GM19239 (cell line): Measurements from ENCODE around the gene AP3D1.
A peak's percentile ranks its signal among the peaks of the same experiment; 100 is the strongest.

Experiments used
- DNase-seq: peaks from one replicate; pipeline ENCODE4 v3.0.0; 2011; ENCODE audit warnings: low spot score; ENCODE audit not compliant: insufficient read length
- FAIRE-seq: peaks from 2 replicates; lab custom pipeline; 2011; peaks lifted over from hg19 to GRCh38; lab: Jason Lieb, UNC

AP3D1 gene

DNA sequence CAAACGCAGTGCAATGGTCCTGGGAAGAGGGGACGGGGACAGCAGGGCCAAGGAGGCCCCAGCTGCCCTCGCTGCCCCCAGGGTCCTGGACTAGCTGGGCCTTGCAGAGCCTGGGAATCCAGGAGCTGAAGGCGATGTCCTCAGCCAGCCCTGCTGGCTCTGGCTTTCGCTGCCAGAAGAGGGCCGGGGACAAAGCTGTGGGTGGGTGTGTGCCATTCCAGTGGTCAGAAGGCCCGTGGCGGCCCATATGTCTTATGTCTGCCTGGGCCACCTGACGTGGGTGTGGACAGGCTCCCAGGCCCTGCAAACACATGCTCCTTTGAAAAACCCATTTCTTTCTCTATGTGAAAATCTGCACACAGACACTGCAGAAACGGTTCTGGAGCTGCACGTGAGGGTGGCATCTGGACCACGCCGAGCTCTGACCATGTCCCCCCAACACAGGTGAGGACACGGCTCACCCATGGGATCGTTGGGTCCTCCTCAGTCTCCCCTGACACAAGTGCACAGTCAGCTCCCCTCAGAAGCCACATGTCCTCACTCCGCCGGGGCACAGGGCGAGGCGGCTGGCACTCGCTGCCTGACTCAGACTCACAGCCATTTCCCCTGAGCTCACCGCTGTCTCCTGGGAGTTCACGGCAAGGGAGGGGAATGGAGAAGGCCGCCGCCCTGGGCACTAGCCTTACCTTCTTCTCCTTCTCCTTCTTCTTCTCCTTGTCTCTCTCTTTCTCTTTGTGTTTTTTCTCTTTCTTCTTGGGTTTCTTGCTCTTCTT lies 37.7 kb downstream of the AP3D1 start:
- FAIRE-seq (no peak), DNase-seq (no peak)

DNA sequence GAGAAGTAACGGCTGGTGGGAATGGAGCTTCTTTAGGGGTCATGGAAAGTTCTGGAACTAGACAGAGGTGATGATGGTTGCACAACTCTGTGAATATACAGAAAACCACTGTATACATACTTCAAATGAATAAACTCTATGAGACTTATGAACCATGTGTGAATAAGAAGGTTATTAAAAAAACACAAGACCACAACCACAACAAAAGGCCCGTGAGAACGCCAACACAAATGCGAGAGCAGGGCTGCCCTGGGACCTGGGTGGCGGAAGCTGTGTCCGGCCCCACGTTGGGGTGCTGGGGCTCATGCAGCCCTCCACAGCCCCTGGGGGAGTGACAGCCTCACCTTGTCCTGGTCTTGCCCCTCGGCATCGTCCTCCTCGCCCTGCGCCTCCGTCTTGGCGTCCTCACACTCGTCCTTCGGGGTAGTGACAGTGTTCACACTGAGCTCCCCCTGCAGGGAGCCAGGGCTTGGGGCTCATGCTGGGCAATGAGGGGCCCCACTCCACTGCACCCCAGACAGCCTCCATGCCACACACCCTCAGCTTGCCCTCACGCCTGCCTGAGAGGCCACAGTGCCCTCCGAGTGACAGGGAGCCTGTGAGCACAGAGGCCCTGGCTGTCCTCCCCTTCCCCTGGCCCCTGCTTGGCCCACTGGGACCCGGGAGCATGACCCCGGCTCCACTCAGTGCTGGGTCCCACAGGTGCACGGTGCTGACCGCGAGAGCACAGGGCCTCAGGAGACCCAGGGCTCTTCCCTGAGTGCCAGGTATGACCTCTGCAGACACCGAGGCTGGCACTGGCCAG lies 38.6 kb downstream of the AP3D1 start:
- DNase-seq, result no peak
- FAIRE-seq, result no peak

DNA sequence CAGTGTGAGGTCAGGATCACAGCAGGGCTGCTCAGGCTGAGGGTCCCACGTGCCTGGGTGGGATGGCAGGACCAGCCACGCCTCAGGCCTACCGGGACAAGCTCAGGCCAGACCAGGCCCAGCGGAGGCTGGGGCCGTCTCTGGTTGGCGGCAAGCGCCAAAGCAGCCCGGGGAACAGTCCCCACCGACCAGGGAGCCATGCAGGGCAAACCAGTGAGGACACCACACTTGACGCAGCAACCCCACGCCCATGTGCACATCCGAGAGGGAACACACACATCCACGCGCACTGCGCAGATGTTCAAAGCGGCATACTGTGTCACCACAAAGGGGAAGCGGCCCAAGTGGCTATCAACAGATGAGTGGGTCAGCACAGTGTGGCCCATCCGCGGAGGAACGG lies 39.5 kb downstream of the AP3D1 start:
- FAIRE-seq (no peak), DNase-seq (no peak)

DNA sequence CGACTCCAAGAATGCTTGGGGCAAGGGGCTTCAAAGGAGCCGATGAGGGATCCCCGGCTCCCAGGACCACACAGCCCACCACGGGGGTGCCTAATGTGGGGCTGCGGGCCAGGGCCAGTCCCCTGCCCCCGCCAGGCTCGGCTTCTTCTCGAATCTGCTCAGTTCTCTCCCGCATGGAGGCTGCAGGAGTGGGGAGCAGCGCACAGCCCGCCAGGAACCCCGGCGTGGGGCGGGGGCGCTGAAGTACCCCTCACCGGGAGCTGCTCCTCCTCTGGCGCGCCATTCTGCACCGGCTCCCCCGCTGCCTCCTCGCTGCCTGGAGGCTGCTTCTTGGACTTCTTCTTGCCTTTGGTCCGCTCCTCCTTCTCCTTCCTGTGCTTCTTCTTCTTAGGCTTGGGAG lies 39.9 kb downstream of the AP3D1 start:
- FAIRE-seq (no peak), DNase-seq (no peak)

DNA sequence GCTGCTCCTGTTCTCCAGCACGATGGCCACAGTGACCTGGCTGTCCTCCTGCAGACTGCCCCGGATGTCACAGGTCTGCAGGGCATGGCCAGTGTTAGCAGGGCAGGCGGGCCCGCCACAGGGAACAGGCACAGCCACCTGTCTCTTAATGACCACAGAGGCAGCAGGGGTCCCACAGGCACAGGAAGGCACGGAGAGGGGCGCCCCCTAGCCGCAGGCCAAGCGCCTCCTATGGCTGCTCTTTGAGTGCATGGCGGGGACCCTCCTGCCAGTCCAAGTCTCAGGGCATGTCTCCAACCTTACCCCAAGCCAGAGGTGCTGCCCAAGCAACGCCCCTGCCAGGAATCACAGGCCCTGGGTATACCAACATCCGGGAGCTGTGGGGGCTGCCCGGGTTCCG lies 40.5 kb downstream of the AP3D1 start:
- DNase-seq, result no peak
- no peak for FAIRE-seq

DNA sequence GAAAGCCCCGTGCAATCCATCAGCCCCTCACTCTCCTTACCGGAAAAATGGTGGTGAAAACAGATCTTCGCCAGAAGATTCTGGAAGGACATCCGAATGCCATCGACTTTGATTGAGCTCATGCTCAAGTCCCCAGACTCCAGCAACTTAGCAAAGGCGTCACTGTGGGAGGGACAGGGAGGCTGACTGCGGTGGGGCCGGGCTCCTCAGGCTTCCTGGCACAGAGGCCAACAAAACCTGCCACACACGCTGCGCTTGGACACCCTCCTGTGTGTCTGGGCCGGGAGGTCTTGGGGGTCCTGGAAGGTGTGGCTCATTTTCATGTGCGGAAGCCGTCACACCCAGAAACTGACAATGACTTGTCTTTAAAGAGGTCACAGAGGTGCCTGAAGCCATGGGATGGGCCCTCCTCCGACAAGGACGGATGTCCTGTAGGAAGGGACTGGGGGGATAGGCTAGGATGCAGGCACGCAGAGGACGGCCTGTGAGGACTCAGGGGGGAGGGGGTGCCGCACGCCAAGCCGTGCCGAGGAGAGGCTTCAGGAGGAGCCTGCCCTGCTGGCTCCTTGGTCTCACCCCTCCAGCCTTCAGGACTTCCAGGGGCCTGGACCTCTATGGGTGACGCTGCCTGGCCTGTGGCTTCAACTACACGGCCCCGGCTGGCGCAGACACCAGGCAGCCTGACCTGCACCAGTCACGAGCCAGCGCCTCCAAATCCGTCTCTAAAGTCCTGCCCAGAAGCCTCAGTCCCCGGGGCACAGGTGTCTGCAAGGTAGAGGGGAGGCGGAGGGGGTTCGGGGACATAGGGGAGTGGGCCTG lies 42.1 kb downstream of the AP3D1 start:
- DNase-seq (no peak), FAIRE-seq (no peak)

DNA sequence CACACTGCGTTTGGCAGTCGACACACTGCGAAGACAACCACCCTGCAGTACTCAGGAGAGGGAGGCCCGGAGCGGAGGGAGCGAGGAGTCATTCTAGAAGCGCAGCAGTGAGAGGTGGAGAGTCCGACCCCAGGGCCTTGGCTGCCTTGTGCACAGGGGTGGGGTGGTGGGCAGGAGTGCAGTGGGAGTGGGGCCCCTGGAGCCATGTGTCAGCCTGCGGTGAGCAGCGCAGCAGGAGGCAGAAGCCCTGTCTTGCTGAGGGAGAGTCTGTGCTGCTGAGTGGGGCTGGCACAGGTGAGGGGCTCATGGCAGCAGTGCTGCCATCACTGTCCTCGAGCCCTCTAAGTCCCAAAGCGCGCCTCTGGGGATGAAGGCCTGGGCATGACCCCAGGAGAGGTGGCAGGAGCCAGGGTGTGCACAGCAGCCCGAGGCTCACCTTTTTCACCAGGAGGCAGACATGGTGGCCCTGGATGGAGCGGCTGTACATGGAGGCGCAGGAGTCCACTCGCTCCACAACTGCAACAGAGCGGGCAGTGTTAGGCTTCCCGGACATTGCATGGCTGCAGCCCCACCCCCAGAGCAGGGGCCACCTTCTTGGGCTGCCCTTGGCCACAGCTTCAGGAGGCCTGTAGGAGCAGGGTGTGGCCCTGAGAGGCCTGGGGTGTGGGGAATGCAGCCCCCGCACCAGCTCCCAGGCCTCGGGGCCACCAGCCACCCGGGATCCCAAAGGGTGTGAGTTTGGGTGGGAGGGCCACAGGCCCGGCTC lies 42.9 kb downstream of the AP3D1 start:
- FAIRE-seq (no peak), DNase-seq (no peak)

DNA sequence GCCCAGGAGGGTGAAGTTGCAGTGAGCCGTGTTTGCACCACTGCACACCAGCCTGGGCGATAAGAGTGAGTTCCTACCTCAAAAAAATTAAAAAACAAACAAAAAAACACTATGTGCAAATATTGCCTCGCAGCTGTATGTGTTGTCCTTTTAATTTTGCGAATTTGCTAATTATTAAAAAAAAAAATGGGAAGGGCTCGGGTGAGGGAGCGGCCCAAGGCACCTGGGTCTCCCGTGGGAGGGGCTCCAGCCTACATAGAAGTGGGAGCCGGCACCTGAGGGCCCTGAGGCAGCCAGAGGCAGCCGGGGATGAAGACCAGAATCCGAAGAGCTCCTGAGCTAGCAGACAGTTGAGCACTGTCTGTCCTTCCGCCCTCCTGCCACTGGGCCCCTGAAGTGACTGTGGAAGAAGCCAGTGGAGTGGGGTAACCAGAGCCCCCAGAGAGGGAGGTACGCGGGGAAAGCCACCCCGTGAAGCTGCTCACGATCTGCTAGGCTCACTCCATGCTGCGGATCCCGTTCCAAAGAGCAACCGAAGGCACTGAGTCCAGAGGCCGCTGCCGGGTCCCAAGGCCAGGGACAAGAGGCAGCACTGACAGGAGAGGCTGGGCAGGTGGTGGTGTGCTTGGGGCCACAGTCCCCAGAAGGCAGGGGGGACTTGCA lies 48.2 kb downstream of the AP3D1 start:
- DNase-seq (no peak), FAIRE-seq (no peak)

DNA sequence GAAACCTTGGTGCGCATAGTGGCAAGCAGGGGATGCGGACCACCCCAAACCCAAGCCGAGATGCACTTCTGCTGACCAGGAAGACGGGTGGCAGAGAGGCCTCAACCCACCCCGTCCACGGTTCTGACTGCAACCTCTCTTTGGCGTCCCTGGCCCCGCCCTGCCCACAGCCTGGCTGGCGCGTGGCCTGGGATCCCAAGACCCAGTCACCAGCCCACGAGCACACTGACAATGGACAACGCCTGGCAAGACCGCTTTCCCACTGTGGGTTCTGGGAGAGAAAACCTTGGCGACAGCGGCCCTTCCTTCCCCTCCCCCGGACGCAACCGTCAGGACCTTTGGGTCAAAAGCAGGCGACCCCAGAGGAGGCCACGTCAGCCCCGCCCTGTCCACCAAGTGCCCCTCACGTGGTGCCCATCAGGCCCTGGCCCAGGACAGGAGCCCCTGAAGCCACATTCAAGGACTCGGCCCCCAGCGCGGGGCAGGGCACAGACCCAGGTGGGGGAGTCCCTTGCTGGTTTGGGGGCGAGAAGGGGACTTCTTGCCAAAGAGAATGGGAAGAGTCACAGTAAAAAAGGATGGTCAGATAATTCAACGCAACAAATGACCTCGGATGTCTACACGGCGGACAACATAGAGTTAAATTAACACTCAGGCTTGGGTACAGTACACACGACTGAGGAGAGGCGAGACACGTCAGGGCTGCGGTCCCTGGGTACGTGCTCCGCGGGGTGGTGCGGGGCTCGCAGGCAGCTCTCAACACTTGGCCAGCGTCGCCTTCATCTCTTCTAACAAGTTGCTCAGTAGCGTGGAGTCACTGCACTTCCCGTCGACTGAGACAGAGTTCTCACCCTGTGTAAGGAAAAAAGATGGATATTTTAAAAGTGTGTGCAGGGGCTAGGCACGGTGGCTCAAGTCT lies 49.7 kb downstream of the AP3D1 start:
- FAIRE-seq (no peak), DNase-seq (no peak)

DNA sequence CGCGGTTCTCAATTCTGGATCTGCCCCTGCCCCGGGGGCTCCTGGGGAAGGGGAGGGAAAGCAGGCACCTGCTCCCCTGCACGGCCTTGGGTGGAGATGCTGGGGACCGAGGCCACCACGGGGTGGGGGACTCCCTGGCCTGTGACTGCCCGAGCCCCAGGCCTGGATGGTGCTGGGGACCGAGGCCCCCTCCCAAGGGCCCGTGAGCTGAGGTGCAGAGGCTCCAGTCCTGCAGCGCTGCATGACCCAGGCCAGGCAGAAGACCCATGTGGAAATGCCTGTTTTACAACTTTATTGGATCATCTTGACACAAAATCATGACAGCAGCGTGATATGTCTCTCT lies 50.7 kb downstream of the AP3D1 start:
- DNase-seq, result no peak
- FAIRE-seq, result no peak

DNA sequence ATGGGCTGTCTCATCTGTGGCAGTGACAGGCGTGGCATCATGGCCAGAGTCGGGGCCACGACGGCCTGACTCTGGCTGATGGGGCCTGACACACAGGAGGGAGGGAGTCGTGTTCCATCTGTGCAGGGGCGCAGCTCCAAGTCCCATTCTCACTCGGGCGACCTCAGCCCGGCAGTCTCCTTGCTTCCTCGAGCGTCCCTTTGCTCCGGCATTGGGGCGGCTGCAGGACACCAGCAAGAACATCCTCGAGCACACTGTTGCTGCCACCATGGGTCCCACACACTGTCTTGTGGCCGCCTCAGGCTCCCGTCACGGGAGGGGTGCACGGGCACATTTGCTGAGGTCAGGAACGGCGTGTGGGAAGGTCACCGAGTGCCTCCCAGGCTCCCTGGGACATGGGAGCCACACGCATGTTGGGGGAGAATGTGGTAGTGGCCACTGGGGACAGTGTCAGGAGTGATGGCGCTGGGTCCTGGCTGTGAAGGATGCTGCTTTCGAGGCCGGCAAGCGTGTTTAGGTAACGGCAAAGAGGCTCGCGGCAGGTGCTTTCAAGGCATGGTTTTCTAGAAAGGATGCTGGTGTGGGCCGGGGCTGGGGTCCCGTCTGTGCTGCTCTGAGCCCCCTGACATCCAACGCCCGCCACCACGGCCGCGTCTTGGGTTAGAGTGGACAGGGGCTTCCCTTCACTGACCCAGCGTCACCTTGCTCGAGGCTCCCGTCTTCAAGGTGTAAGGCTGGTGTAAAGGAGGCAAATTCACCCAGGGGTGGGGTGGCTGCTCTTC lies 51.2 kb downstream of the AP3D1 start:
- no peak for DNase-seq
- FAIRE-seq, result no peak

DNA sequence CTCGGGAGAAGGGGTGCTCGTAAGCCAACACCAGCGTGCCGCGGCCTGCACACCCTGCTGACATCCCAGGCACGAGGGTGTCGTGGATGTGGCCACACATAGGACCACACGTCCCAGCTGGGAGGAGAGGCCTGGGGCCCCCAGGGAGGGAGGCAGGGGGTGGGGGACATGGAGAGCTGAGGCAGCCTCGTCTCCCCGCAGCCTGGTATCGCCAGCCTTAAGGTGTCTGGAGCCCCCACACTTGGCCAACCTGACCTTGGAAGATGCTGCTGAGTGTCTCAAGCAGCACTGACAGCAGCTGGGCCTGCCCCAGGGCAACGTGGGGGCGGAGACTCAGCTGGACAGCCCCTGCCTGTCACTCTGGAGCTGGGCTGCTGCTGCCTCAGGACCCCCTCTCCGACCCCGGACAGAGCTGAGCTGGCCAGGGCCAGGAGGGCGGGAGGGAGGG lies 52.3 kb downstream of the AP3D1 start:
- FAIRE-seq, result no peak

DNA sequence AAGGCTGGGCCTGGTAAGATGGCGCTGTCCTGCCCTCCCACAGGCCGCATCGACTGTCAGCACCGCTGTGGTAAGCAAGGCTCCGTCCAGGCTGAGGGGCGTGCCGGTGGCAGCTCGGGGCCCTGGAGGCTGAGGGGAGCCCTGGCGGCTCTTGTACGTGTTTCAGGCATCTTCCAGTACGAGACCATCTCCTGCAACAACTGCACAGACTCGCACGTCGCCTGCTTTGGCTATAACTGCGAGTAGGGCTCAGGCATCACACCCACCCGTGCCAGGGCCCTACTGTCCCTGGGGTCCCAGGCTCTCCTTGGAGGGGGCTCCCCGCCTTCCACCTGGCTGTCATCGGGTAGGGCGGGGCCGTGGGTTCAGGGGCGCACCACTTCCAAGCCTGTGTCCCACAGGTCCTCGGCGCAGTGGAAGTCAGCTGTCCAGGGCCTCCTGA lies 53.5 kb downstream of the AP3D1 start:
- DNase-seq (no peak), FAIRE-seq (no peak)

More for the DNA sequence above, 52.3 kb downstream of the AP3D1 start:
- no peak for DNase-seq

DNA sequence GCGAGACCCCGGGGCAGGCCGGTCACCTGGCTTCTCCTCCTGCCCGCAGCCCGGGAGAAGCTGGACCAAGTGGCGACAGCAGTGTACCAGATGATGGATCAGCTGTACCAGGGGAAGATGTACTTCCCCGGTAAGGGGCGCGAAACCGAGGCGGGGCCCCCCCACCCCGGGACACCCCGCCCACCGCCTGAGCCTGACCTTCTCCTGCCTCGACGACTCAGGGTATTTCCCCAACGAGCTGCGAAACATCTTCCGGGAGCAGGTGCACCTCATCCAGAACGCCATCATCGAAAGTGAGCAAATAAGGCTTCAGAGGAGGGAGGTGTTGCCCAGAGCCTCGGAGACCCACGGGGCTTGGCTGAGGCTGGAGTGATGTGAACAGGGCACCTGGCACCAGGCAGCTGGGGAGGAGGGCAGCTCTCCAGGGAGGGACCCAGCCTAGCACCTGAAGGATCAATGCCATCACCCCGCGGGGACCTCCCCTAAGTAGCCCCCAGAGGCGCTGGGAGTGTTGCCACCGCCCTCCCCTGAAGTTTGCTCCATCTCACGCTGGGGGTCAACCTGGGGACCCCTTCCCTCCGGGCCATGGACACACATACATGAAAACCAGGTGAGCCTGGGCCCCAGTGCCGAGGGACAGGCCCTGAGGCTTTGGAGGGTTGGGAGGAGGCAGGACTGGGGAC lies 54.0 kb downstream of the AP3D1 start:
- DNase-seq, result peak; percentile 70
- peak; percentile 11 for FAIRE-seq

DNA sequence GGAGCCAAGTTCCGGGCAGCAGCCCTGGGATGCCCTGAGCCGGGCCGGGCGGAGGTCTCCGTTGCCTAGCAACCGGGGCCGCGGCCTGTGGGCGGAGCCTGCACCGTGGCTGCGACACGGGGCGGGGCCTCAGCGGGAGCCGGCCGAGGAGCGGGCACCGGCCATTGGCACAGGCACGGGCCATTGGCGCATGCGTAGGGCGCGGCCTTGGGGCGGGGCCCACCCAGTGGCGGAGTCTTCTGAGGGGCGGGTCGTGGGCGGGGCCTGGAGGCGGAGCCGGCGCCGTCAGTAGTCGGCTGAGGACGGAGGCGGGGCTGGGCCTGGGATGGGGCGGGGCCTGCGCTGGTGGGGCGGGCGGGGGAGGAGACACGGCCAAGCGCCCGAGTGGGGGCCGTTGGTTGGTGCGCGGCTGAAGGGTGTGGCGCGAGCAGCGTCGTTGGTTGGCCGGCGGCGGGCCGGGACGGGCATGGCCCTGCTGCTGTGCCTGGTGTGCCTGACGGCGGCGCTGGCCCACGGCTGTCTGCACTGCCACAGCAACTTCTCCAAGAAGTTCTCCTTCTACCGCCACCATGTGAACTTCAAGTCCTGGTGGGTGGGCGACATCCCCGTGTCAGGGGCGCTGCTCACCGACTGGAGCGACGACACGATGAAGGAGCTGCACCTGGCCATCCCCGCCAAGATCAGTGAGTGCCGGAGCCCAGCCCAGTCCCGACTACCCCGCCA lies 54.7 kb downstream of the AP3D1 start, which contains the start of gene IZUMO4:
TSS of gene IZUMO4 (plus strand) at position 436 of the 723 bp plus-strand sequence. CDS start at position 467, 31 bp downstream.
- DNase-seq (peak; percentile 97), FAIRE-seq (peak; percentile 98)

DNA sequence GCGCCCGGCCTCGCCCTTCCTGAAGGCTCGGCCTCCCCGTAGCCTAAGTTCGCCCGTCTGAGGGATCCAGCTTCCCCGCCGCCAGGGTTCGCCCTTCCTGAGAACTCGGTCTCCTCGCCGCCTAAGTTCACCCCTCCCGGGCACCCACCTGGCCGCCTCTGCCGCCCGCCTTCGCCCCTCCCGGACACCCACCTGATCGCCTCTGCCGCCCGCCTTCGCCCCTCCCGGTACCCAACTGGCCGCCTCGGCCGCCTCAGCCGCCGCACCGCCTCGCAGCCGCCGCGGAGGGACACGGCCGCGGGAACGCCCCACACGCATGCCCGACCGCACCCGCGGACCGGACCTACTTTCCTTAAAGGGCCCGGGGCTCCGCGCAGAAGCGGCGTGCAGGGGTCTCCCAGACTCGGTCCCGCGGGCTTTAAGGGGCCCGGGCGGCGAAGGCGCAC lies 55.3 kb downstream of the AP3D1 start, which contains the start of gene MOB3A:
TSS of gene MOB3A (minus strand) at position 293 of the 446 bp plus-strand sequence. CDS start 17,766 bp downstream, outside the sequence.
- FAIRE-seq, result no peak
- DNase-seq, result no peak
